Ascending aorta (tissue), 2 donors: ENCODE results near the gene CTSW. TPM values are rescaled to one million over a fixed set of nuclear protein-coding genes. Genes with fewer than 3 reads are reported as not detected.

ENCODE experiments used
- DNase-seq, 2 donors: peaks; one replicate each; pipeline ENCODE4 v3.0.0-alpha.2; 2019; ENCODE audit warnings: low spot score in 2 of 2
- H3K27ac ChIP-seq, 2 donors: fragments of 200-600 bp; sonication (generic); one replicate each; pipeline ENCODE4 v1.5.1; 2016 to 2017; ENCODE audit warnings: mild to moderate bottlenecking in 1 of 2
- H3K27me3 ChIP-seq: fragments of 200-600 bp; sonication (generic); one replicate; pipeline ENCODE4 v1.5.1; 2017
- H3K36me3 ChIP-seq, 2 donors: fragments of 200-600 bp; sonication (generic); one replicate each; pipeline ENCODE4 v1.5.1; 2016
- H3K4me1 ChIP-seq, 2 donors: fragments of 200-600 bp; sonication (generic); one replicate each; pipeline ENCODE4 v1.5.1; 2016 to 2017; ENCODE audit warnings: mild to moderate bottlenecking in 1 of 2
- H3K4me3 ChIP-seq, 2 donors: fragments of 200-600 bp; sonication (generic); one replicate each; pipeline ENCODE4 v1.5.1; 2016 to 2017; ENCODE audit warnings: mild to moderate bottlenecking in 1 of 2
- H3K9me3 ChIP-seq, 2 donors: fragments of 200-600 bp; sonication (generic); one replicate each; pipeline ENCODE4 v1.5.1; 2016
- CTCF ChIP-seq, 3 experiments: fragments of 200-600 bp in 2 of 3; fragments of 450-650 bp in 1 of 3; sonication (generic) in 2 of 3; IDR thresholded peaks; one replicate each; pipeline ENCODE4 v1.5.1; 2016 to 2019; ENCODE audit warnings: antibody characterized with exemption in 3 of 3, mild to moderate bottlenecking in 1 of 3, moderate library complexity in 1 of 3
- intact Hi-C: fragments of 100-400 bp; cut with DNase I; formaldehyde crosslinking; loops from one replicate; pipeline ENCODE4 v1.15.1; 2023
- total RNA-seq: library from RNA; depleted of rRNA; stranded (reverse); fragments of >200 nt; gene quantifications from one replicate; pipeline ENCODE4 v1.1.0, GENCODE V29; 2016

Gene CTSW
- total RNA-seq, 1 donor from 2014 or later = not detected

- H3K9me3 ChIP-seq = no peaks in the 10 kb centered on the region
- no peak for TF ChIP-seq CTCF (IDR thresholded peaks at IDR 0.05)
- H3K4me3 ChIP-seq = no peak overlapping the region
- intact Hi-C loops = no loop called here
- peaks cover 17 to 42% of the 10 kb centered on the region in 2 donors for H3K4me1 ChIP-seq
- DNase-seq = no peak
- no peaks in the 10 kb centered on the region for H3K36me3 ChIP-seq
- peak overlapping the region; percentile 21 to 42 for H3K27ac ChIP-seq
- H3K27me3 ChIP-seq = no peaks in the 10 kb centered on the region
These were observed 16.7 kb downstream of the CTSW start for GRCh38 chr11:65896034-65896999.

DNA sequence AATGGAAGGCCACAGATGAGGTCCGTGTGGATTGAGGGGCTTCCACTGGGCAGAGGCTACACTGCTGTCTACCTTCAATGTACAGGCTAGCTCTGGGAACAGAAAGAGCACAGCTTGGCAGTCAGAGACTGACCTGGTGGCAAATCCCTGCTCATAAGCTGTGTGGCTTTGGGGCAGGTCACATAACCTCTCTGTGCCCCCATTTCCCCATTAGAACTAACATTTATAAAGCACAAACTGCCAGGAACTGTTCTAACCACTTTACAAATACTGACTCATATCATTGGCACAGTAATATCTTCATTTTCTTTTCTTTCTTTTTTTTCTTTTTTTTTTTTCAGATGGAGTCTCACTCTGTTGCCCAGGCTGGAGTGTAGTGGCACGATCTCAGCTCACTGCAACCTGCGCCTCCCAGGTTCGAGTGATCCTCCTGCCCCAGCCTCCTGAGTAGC is 17.4 kb downstream of the CTSW start:
- Histone ChIP-seq H3K4me1 (peaks cover 16 to 38% of the 10 kb centered on the region in 2 donors), H3K27me3 (no peaks in the 10 kb centered on the region), H3K9me3 (no peaks in the 10 kb centered on the region), H3K27ac (peak overlapping the region; percentile 21 to 42), H3K4me3 (no peak overlapping the region), H3K36me3 (no peaks in the 10 kb centered on the region)
- intact Hi-C loops = no loop called here
- no peak for DNase-seq
- no peak for TF ChIP-seq CTCF (IDR thresholded peaks at IDR 0.05)

DNA sequence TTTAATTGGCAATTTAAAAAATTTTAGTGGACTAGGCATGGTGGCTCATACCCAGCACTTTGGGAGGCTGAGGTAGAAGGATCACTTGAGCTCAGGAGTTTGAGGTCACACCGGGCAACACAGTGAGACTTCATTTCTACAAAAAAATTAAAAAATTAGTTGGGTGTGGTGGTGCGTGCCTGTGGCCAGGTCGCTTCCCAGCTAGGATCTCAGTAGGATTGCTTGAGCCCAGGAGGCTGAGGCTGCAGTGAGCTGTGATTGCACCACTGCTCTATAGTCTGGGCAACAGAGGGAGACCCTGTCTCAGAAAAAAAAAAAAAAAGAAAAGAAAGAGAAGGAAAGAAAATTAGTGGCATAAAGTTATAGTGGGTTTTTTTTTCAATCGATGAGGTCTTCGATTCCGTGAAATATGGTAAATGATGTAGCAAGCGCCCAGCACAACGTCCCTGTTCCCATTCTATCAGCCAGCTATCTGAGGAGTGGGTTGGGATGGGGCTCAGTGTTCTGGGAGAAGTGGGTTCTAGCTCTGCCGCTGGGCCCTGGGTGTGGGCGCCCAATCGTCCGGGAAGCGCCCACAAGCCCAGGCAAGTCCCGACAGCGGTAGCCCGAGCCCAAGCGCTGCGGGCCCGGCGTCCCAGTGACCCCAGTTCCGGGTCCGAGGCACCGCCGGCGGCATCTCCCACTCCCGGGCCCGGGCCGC is 19.2 kb downstream of the CTSW start:
- Histone ChIP-seq H3K27ac (peak overlapping the region; percentile 84 to 85), H3K36me3 (no peaks in the 10 kb centered on the region), H3K4me3 (peak overlapping the region; percentile 70 to 80), H3K9me3 (no peaks in the 10 kb centered on the region), H3K27me3 (no peaks in the 10 kb centered on the region), H3K4me1 (peaks cover 7 to 22% of the 10 kb centered on the region in 2 donors)
- DNase-seq = no peak
- TF ChIP-seq CTCF (IDR thresholded peaks at IDR 0.05) = no peak
- intact Hi-C loops = no loop called here

DNA sequence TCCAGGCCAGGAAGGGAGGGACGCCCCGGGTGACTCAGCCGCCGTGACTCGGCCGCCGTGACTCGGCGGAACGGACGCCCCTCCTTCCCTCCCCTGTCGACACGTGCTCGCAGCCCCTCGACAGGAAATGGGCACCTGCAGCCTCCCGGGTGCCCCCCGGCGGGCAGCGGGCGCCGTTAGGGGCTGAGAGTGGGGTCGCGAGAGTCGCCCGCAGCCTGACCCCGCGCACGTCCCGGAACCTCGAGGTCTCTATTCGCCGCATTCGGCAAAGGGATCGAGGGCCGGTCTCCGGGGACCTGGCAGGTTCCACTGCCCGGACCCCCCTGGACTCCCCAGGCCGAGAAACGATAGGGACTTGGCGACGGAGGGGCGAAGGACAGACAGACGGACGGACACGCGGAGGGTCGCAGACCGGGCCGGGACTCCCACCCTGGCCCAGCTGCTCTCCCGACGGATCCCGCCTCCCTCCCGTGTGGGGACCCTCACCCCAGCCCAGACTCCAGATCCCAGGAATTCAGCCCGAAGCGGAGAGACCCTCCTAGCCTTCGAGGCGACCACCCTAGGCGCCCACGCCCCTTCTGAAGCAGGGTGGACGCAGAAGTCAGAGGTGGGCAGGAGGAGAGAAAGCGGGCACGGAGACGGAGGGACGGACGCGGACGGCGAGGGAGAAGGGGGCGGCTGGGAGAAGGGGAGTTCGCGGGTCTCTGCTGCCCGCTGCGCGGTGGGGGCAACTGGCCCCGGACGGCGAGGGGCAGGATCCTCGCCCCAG is 19.9 kb downstream of the CTSW start:
- peak in 1 of 2 donors; percentile 89 for DNase-seq
- no peaks in the 10 kb centered on the region for H3K27me3 ChIP-seq
- peak overlapping the region; percentile 84 to 85 for H3K27ac ChIP-seq

More for the DNA sequence above, 19.9 kb downstream of the CTSW start:
- TF ChIP-seq CTCF (IDR thresholded peaks at IDR 0.05) = no peak
- H3K4me3 ChIP-seq = peak overlapping the region; percentile 70 to 80
- peaks cover 7 to 20% of the 10 kb centered on the region in 2 donors for H3K4me1 ChIP-seq
- intact Hi-C loops = loop anchor here (1.0 kb wide), 3 partner anchors 9 to 20 kb away; partner anchors contain the start of genes C11orf68, CCDC85B and DRAP1
- no peaks in the 10 kb centered on the region for H3K9me3 ChIP-seq
- H3K36me3 ChIP-seq = no peaks in the 10 kb centered on the region
